Melanocyte of skin (primary cell): ENCODE data around the gene PROZ. TPM values are rescaled to one million over a fixed set of nuclear protein-coding genes. Genes with fewer than 3 reads are reported as not detected.

Experiments
- small RNA-seq, 2 donors: library from RNA; depleted of rRNA; stranded (forward); fragments of <200 nt; gene quantifications; one replicate each; pipeline ENCODE3, GENCODE V24; 2012
- total RNA-seq, 2 donors: library from RNA; depleted of rRNA; stranded (reverse); fragments of >200 nt; gene quantifications; 2 replicates each; pipeline ENCODE4 v1.2.3, GENCODE V29; 2012

PROZ gene, protein sequence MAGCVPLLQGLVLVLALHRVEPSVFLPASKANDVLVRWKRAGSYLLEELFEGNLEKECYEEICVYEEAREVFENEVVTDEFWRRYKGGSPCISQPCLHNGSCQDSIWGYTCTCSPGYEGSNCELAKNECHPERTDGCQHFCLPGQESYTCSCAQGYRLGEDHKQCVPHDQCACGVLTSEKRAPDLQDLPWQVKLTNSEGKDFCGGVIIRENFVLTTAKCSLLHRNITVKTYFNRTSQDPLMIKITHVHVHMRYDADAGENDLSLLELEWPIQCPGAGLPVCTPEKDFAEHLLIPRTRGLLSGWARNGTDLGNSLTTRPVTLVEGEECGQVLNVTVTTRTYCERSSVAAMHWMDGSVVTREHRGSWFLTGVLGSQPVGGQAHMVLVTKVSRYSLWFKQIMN
- total RNA-seq = not detected

DNA sequence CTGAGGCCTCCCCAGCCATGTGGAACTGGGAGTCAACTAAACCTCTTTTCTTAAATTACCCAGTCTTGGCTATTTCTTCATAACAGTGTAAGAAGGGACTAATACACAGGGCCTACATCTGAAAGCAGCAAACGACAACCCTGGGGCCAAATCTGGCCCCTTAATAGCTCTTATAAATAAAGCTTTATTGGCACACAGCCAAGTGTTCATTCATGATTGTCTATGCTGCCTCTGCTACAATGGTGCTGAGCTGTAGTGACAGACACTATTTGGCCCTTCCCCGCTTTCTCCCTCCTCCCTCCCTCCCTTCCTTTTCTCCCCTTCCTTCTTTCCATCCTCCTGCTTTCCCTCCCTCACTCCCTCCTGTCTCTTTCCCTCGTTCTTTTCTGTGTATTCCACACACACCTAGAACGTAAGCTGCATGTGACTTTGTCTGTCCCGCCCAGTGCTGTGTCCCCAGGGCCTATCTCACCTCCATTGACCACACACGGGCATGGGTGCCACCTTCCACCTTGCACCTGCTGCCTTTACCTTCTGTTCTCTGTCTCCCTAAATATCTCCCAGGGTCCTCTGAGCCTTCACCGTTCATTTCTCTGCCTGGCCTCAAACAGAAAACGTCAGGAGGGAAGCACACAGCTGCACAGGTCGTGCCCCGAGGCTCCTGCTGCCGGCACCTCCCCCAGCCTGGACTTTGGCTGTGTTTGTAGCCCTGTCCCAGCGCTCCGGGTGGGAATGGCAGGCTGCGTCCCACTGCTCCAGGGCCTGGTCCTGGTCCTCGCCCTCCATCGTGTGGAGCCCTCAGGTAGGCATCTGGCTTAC is at the start of gene PROZ:
PROZ (plus strand) TSS at position 720 of the 819 bp plus-strand sequence; CDS start at position 733, 13 bp downstream.

DNA sequence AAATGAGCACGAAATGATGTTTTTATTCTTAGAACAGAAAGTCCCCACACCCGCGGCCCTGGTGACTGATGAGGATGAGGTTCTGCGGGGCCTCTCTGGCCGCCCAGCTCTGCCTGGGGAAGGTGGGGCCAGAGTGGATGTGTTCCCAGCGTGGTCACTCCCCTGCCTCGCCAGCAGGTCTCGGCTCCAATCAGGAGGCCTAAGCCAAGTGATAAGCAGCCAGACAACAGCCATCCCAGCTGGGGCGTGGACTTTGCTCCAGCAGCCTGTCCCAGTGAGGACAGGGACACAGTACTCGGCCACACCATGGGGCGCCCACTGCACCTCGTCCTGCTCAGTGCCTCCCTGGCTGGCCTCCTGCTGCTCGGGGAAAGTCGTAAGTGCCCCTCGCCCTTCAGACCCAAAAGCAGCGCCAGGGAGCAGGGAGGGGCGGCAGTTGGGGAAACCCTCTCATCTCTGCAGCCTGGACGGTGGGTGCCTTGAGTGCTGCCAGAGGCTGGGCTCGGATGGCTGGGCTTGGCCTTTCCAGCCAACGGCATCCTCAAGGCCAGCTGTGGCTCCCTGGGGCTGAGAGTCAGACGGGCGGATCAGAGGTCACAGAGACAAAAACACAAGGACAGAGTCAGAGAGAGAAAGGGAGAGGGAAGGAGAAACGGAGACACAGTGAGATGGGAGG is 35.8 kb upstream of the PROZ start, which contains the start of gene F10:
F10 (plus strand) TSS at position 250 of the 676 bp plus-strand sequence; CDS start at position 307, 57 bp downstream.

GRCh38 chr13:113208421-113209335 is 50.2 kb downstream of the PROZ start, which contains the start of gene PCID2:
Gene PCID2 (minus strand): TSS chr13:113208669. CDS start chr13:113208634, 35 bp downstream.

DNA sequence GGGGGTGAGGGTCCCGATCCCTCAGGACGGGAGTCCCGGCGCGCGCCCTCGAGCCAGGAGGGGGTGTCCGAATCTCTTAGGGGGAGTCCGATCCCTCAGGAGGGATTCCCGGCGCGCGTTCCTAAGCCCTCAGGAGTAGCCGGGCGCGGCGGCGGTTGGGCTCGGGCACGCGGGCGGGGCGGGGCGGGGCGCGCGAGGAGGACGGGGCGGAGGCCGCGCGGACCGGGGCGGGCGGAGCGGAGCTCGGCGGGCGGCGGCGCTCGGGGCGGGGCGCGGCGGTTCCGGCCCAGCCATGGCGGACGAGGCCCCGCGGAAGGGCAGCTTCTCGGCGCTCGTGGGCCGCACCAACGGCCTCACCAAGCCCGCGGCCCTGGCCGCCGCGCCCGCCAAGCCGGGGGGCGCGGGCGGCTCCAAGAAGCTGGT is 50.9 kb downstream of the PROZ start, which contains the start of gene CUL4A:
CUL4A (plus strand) TSS at position 278 of the 423 bp plus-strand sequence; CDS start at position 293, 15 bp downstream.

Small RNA genes lying within 50 kb of the gene (small RNA-seq; reads per million reads assigned to genes)
- 0 reads per million in 2 donors for gene AL137002.1

Other genes starting within 250 kb of the PROZ start
- gene MCF2L, start 189.4 kb upstream of the PROZ start, total RNA-seq = 100 to 1,000 TPM; 417 to 493 TPM
- under 1 TPM; 0.33 to 0.69 TPM for gene F7, start 52.9 kb upstream of the PROZ start, total RNA-seq
- gene F10, start 35.8 kb upstream of the PROZ start, total RNA-seq = under 1 TPM in 1 of 2 donors, not detected in 1; 0.33 TPM
- 10 to 100 TPM; 40.6 to 63.3 TPM for gene PCID2, start 50.0 kb downstream of the PROZ start, total RNA-seq
- 100 to 1,000 TPM in 1 of 2 donors, 10 to 100 TPM in 1; 85.3 to 162 TPM for gene CUL4A, start 51.0 kb downstream of the PROZ start, total RNA-seq
- 100 to 1,000 TPM; 120 to 134 TPM for gene LAMP1, start 138.6 kb downstream of the PROZ start, total RNA-seq
- gene GRTP1, start 205.5 kb downstream of the PROZ start, total RNA-seq = 1 to 10 TPM; 1.7 to 3.8 TPM